MM.1S (cell line): ENCODE measurements around the gene RGMA.

Experiments
- CTCF ChIP-seq: fragments of 300-600 bp; sonication (generic); IDR thresholded peaks from 2 replicates; pipeline ENCODE4 v1.5.1; 2016; ENCODE audit warnings: antibody characterized with exemption, low read length, mixed read lengths
- EZH2 ChIP-seq: fragments of 300-600 bp; sonication (generic); optimal IDR thresholded peaks from 2 replicates; pipeline ENCODE3; 2017; ENCODE audit warnings: low read depth, mild to moderate bottlenecking, antibody characterized with exemption, low read length, mixed read lengths
- EZH2phosphoT487 ChIP-seq: fragments of 300-600 bp; sonication (generic); IDR thresholded peaks from 2 replicates; pipeline ENCODE4 v1.6.1; 2018; ENCODE audit warnings: antibody characterized with exemption, low read length

GRCh38 chr15:93042211-93042610, 46.8 kb downstream of the RGMA start:
- no peak for TF ChIP-seq EZH2phosphoT487
- TF ChIP-seq CTCF: no peak
- TF ChIP-seq EZH2: no peak
